Measurements from ENCODE around the gene TBC1D14.
"Not testable (repeated sequence)": the region's sequence is repeated elsewhere in the genome, so short reads cannot be mapped to it uniquely, and the experiment has no call there.

TBC1D14 gene

DNA sequence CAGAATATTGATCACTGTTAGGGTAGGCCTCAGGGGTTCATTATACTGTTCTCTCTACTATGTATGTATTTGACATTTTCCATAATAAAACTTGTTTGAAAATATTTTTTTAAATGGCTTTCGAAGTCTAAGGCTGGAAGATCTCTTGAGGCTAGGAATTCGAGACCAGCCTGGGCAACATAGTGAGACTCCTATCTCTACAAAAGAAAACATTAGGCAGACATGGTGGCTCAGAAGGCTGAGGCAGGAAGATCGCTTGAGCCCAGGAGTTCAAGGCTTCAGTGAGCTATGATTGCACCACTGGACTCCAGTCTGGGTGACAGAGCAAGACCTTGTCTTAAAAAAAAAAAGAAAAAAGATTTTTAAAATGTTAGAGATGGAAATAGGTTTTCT lies 15.5 kb upstream of the TBC1D14 start:
- Histone ChIP-seq H3K4me1 (ENCODE audit: insufficient read depth, low read length) (peaks cover 14% of the 10 kb centered on the region), H3K36me3 (ENCODE audit: insufficient read depth, low read length) (no peaks in the 10 kb centered on the region)

GRCh38 chr4:6894528-6895498 lies 14.8 kb upstream of the TBC1D14 start:
- H3K27me3 ChIP-seq (ENCODE audit: insufficient read depth, low read length): no peaks in the 10 kb centered on the region
- H3K36me3 ChIP-seq (ENCODE audit: insufficient read depth, low read length): no peaks in the 10 kb centered on the region
- peaks cover 14% of the 10 kb centered on the region for H3K4me1 ChIP-seq (ENCODE audit: insufficient read depth, low read length)
- no peak overlapping the region for H3K4me3 ChIP-seq (ENCODE audit: low read length)
- no peak overlapping the region for H2AFZ ChIP-seq (ENCODE audit: low read depth, low read length)
- H3K9me3 ChIP-seq (ENCODE audit: low read length): no peaks in the 10 kb centered on the region

More for the DNA sequence above, 15.5 kb upstream of the TBC1D14 start:
- Histone ChIP-seq H3K9me3 (ENCODE audit: low read length) (no peaks in the 10 kb centered on the region), H3K4me3 (ENCODE audit: low read length) (no peak overlapping the region), H2AFZ (ENCODE audit: low read depth, low read length) (no peak overlapping the region), H3K27me3 (ENCODE audit: insufficient read depth, low read length) (no peaks in the 10 kb centered on the region)

DNA sequence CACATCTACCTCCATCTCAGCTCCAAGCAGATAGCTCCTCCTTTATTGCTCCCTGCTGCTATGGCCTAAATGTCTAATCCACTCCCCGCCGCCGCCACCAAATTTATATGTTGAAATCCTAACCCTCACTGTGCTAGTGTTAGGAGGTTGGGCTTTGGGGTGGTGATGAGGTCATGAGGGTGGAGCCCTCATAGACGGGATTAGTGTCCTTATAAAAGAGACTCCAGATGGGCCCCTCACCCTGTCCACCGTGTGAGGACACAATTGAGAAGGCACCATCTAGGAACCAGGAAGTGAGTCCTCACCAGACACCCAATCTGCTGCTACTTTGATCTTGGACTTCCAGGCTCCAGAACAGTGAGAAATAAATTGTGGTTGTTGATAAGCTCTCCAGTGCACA lies 13.6 kb upstream of the TBC1D14 start:
- peaks cover 2% of the 10 kb centered on the region for H3K27me3 ChIP-seq (ENCODE audit: insufficient read depth, low read length)
- no peaks in the 10 kb centered on the region for H3K9me3 ChIP-seq (ENCODE audit: low read length)
- no peaks in the 10 kb centered on the region for H3K36me3 ChIP-seq (ENCODE audit: insufficient read depth, low read length)
- H3K4me3 ChIP-seq (ENCODE audit: low read length): no peak overlapping the region
- H3K4me1 ChIP-seq (ENCODE audit: insufficient read depth, low read length): peaks cover 14% of the 10 kb centered on the region
- H2AFZ ChIP-seq (ENCODE audit: low read depth, low read length): no peak overlapping the region

GRCh38 chr4:6898763-6899162 lies 10.9 kb upstream of the TBC1D14 start:
- no peak overlapping the region for H2AFZ ChIP-seq (ENCODE audit: low read depth, low read length)
- H3K4me3 ChIP-seq (ENCODE audit: low read length): no peak overlapping the region
- no peaks in the 10 kb centered on the region for H3K4me1 ChIP-seq (ENCODE audit: insufficient read depth, low read length)
- H3K9me3 ChIP-seq (ENCODE audit: low read length): no peaks in the 10 kb centered on the region
- H3K27me3 ChIP-seq (ENCODE audit: insufficient read depth, low read length): peaks cover 2% of the 10 kb centered on the region
- H3K36me3 ChIP-seq (ENCODE audit: insufficient read depth, low read length): no peaks in the 10 kb centered on the region

GRCh38 chr4:6900181-6900812 lies 9.3 kb upstream of the TBC1D14 start:
- Histone ChIP-seq H3K4me1 (ENCODE audit: insufficient read depth, low read length) (no peaks in the 10 kb centered on the region), H3K36me3 (ENCODE audit: insufficient read depth, low read length) (no peaks in the 10 kb centered on the region), H3K4me3 (ENCODE audit: low read length) (no peak overlapping the region), H3K9me3 (ENCODE audit: low read length) (no peaks in the 10 kb centered on the region), H2AFZ (ENCODE audit: low read depth, low read length) (no peak overlapping the region), H3K27me3 (ENCODE audit: insufficient read depth, low read length) (peaks cover 2% of the 10 kb centered on the region)

DNA sequence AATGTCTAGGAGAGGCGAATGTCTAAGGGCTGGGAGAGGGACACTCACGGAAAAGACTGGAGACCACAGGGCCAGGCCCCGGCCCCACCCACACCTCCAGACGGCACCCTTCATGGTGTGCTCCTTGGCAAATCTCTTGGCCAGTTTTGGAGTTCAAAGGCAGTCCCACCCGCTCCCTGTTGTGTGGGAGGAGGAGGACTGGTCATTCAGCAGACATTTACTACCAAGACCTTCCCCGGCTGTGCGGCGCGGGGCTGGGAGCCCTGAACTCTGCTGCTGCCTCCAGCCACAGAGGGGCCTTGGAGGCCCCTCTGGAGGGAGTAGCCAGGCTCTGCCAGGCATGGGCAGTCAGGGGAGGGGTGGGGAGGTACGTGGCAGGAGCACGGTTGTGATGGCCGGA lies 8.7 kb upstream of the TBC1D14 start:
- Histone ChIP-seq H2AFZ (ENCODE audit: low read depth, low read length) (no peak overlapping the region), H3K4me1 (ENCODE audit: insufficient read depth, low read length) (peaks cover 5% of the 10 kb centered on the region), H3K27me3 (ENCODE audit: insufficient read depth, low read length) (peaks cover 2% of the 10 kb centered on the region), H3K9me3 (ENCODE audit: low read length) (no peaks in the 10 kb centered on the region), H3K36me3 (ENCODE audit: insufficient read depth, low read length) (no peaks in the 10 kb centered on the region), H3K4me3 (ENCODE audit: low read length) (no peak overlapping the region)

DNA sequence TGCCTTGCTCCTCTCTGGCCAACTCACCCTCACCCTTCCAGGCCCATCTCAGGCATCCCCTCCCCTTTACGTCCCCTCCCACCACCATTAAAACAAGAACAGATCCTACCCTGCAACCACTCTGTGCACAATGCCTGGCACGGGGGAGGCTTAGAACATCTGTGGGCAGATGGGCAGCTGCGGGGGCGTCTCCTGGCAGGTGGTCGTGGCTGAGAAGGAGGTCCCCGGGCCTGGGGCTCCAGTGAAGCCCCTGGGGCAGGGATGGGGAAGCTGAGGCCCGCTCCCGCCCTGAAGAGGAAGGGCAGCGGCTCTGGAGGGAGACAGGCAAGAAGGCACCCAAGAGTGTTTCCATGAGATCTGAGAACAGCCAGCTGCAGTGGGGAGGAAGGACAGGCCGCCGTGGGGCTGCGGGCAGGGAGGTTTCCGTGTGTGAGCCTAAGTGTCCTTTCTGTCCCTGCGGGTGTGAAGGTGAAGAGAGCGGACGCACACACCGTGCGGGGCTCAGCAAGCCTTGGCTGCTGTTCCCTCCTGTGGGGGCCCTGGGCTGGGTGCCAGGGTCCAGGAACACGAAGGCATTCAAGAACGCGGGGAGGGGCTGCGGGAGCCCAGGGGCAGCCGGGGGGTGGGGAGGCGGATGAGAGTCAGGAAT lies 7.8 kb upstream of the TBC1D14 start:
- no peaks in the 10 kb centered on the region for H3K36me3 ChIP-seq (ENCODE audit: insufficient read depth, low read length)
- H2AFZ ChIP-seq (ENCODE audit: low read depth, low read length): no peak overlapping the region
- H3K4me1 ChIP-seq (ENCODE audit: insufficient read depth, low read length): peaks cover 5% of the 10 kb centered on the region
- H3K9me3 ChIP-seq (ENCODE audit: low read length): no peaks in the 10 kb centered on the region
- H3K27me3 ChIP-seq (ENCODE audit: insufficient read depth, low read length): peaks cover 2% of the 10 kb centered on the region
- H3K4me3 ChIP-seq (ENCODE audit: low read length): no peak overlapping the region

DNA sequence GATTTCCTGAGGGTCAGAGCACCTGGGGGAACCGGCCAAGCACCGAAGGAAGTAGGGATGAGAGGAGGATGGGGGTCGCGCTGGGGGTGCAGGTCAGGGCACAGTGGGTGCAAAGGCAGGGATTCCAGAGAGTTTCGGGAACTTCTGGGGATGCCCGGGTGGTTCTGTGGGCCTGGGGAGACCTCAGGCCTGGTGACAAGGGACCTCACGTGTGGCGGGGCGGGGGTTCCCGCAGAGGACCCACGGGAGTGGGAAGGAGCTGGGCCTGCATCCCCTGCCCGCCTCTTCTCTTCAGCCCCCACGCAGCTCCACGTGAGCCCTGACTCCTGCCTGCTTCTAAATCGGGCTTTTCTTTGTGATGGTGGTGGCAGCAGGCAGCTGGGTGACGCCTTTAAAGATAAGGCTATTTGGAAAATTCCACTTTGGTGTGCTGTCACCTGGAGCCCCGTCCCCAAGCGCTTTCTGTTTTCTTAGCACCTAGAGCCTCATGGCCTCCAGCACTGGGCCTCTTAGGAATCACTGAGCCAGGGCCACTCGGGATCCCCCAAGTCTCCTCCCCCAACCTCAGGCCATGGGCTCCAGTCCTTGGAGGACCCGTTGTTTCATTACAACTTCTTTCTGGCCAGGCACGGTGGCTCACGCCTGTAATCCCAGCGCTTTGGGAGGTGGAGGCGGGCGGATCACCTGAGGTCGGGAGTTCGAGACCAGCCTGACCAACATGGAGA lies 7.1 kb upstream of the TBC1D14 start:
- Histone ChIP-seq H3K27me3 (ENCODE audit: insufficient read depth, low read length) (peaks cover 2% of the 10 kb centered on the region), H3K9me3 (ENCODE audit: low read length) (no peaks in the 10 kb centered on the region), H3K4me3 (ENCODE audit: low read length) (no peak overlapping the region), H3K4me1 (ENCODE audit: insufficient read depth, low read length) (peaks cover 5% of the 10 kb centered on the region), H2AFZ (ENCODE audit: low read depth, low read length) (no peak overlapping the region), H3K36me3 (ENCODE audit: insufficient read depth, low read length) (no peaks in the 10 kb centered on the region)

DNA sequence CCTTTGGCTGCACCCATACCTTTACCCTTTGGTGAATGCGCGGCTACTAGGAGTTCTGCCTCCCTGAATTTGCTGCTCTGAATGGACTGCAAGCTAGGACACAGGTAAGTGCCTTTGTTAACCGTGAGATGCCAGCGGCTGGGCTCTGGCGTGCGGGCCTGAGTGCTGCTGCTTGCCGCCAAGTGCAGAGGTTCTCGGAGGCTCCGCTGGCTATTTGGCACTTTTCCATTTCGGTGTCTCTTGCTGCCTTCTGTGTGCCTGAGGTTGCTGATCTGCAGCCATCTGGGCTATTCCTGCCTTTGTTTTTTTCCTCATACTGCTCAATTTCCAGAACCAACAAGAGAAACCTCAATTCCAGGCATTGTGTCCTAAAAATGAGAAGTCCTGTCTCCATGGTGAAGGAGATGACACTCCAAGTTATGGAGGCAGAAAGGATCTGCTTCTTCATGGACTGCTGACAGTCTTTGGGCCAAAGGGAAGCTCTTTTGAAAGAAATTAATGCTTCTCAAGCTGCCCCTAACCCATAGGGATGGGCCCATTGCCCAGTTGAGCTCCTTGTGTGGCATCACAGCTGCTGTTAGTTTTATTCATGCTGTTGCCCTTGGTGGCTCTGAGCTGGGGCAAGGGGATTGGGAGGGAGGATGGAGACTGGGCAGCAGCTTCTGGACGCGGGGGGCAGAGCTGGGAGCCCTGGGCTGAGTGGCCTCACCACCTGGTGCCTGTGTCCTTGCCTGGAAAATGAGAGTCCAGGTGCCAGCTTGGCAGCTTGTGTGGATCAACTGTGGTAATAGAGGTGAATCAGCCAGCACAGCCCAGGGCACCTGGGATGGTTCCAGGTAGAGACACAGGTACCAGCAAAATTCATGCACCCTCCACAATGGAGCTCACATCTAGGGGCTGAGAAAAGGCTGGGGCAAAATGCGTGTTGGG lies 3.8 kb upstream of the TBC1D14 start:
- H2AFZ ChIP-seq (ENCODE audit: low read depth, low read length): no peak overlapping the region
- no peaks in the 10 kb centered on the region for H3K9me3 ChIP-seq (ENCODE audit: low read length)
- H3K4me1 ChIP-seq (ENCODE audit: insufficient read depth, low read length): peaks cover 19% of the 10 kb centered on the region
- no peaks in the 10 kb centered on the region for H3K36me3 ChIP-seq (ENCODE audit: insufficient read depth, low read length)
- H3K27me3 ChIP-seq (ENCODE audit: insufficient read depth, low read length): no peaks in the 10 kb centered on the region
- no peak overlapping the region for H3K4me3 ChIP-seq (ENCODE audit: low read length)

- H3K36me3 ChIP-seq (ENCODE audit: insufficient read depth, low read length); H2AFZ ChIP-seq (ENCODE audit: low read depth, low read length); H3K4me3 ChIP-seq (ENCODE audit: low read length); H3K9me3 ChIP-seq (ENCODE audit: low read length); H3K27me3 ChIP-seq (ENCODE audit: insufficient read depth, low read length): not testable (repeated sequence)
- peaks cover 23% of the 10 kb centered on the region for H3K4me1 ChIP-seq (ENCODE audit: insufficient read depth, low read length)
These were observed 3.1 kb upstream of the TBC1D14 start for GRCh38 chr4:6906486-6906885.

DNA sequence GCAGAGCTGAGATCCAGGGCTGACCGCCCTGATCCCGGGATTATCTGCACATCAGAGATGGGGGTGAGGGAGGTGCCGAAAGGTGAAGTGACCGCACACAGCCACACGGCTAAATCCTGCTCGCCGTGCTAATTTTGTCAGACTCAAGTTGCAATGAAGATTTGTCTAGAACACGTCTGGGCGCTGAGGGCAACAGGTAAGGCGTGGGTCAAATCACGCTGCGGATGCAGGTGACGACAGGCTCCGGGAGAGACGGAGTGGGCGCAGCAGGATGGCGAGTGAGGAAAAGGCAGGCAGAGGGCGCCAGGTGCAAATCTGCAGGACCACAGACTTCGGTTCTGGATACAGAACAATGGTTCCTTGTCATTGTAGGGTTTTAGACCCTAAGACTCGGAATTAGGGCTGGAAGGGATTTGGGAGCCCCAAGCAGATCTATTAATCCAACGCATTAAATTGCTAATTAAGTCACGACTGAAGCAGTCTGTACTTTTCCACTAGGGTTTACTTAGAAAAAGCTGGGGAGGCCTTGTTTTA lies 1.9 kb upstream of the TBC1D14 start:
- no peaks in the 10 kb centered on the region for H3K9me3 ChIP-seq (ENCODE audit: low read length)
- no peaks in the 10 kb centered on the region for H3K27me3 ChIP-seq (ENCODE audit: insufficient read depth, low read length)
- peaks cover 23% of the 10 kb centered on the region for H3K4me1 ChIP-seq (ENCODE audit: insufficient read depth, low read length)
- H2AFZ ChIP-seq (ENCODE audit: low read depth, low read length): no peak overlapping the region
- no peaks in the 10 kb centered on the region for H3K36me3 ChIP-seq (ENCODE audit: insufficient read depth, low read length)
- H3K4me3 ChIP-seq (ENCODE audit: low read length): no peak overlapping the region

All from neuron (in vitro differentiated cells).